ENCODE data around the gene ZNF497.
"Not testable (repeated sequence)": the region's sequence is repeated elsewhere in the genome, so short reads cannot be mapped to it uniquely, and the experiment has no call there.

The ZNF497 gene

GRCh38 chr19:58346961-58347929 is 15.3 kb downstream of the ZNF497 start:
- peak; percentile 27 for DNase-seq

- no peak for DNase-seq
Measured at GRCh38 chr19:58345558-58345957, 17.0 kb downstream of the ZNF497 start.

- no peak for DNase-seq
Measured at GRCh38 chr19:58338825-58339558, 23.6 kb downstream of the ZNF497 start.

- no peak for DNase-seq
Measured at GRCh38 chr19:58338336-58338735, 24.2 kb downstream of the ZNF497 start.

GRCh38 chr19:58336820-58337219 is 25.7 kb downstream of the ZNF497 start:
- DNase-seq = no peak

- DNase-seq = no peak
Measured at GRCh38 chr19:58336216-58336615, 26.3 kb downstream of the ZNF497 start.

- DNase-seq = no peak
Measured at GRCh38 chr19:58335630-58336029, 26.9 kb downstream of the ZNF497 start.

GRCh38 chr19:58334691-58335249 is 27.8 kb downstream of the ZNF497 start:
- DNase-seq = no peak

GRCh38 chr19:58332697-58333096 is 29.9 kb downstream of the ZNF497 start:
- no peak for DNase-seq

- DNase-seq = no peak
Measured at GRCh38 chr19:58330458-58330857, 32.1 kb downstream of the ZNF497 start.

GRCh38 chr19:58328999-58329398 is 33.6 kb downstream of the ZNF497 start:
- no peak for DNase-seq

- DNase-seq = peak; percentile 90
Measured at GRCh38 chr19:58326914-58327726, 35.4 kb downstream of the ZNF497 start, which contains the start of gene ZSCAN22. Gene ZSCAN22 (plus strand): TSS chr19:58326994. CDS start chr19:58334803, 7,809 bp downstream.

- DNase-seq = no peak
Measured at GRCh38 chr19:58326501-58326913, 36.0 kb downstream of the ZNF497 start.

- DNase-seq = no peak
Measured at GRCh38 chr19:58325311-58326022, 37.1 kb downstream of the ZNF497 start.

GRCh38 chr19:58319241-58319640 is 43.3 kb downstream of the ZNF497 start:
- DNase-seq = no peak

- DNase-seq = no peak
Measured at GRCh38 chr19:58318297-58318696, 44.3 kb downstream of the ZNF497 start.

- DNase-seq = no peak
Measured at GRCh38 chr19:58317476-58318072, 45.0 kb downstream of the ZNF497 start.

- DNase-seq = no peak
Measured at GRCh38 chr19:58315580-58315979, 47.0 kb downstream of the ZNF497 start.

GRCh38 chr19:58311345-58311865 is 51.1 kb downstream of the ZNF497 start:
- no peak for DNase-seq

- not testable (repeated sequence) for DNase-seq
Measured at GRCh38 chr19:58310685-58311084, 51.9 kb downstream of the ZNF497 start.

GRCh38 chr19:58307736-58308135 is 54.8 kb downstream of the ZNF497 start:
- no peak for DNase-seq

All from NCI-H526 treated with DMSO at 0.1 percent for 48 hours (cell line).